Fibroblast of lung (primary cell): ENCODE measurements around the gene GRM8. TPM values are rescaled to one million over a fixed set of nuclear protein-coding genes. Genes with fewer than 3 reads are reported as not detected.

Experiments used
- DNase-seq, 2 donors: peaks; one replicate each; pipeline versions ENCODE4 v3.0.0 to v3.0.0-alpha.2; 2010; ENCODE audit warnings: low read depth in 2 of 2
- H2AFZ ChIP-seq: 2 replicates; pipeline ENCODE4 v1.5.1; 2012; ENCODE audit warnings: low read length, control low read depth, inconsistent platforms
- H3K27ac ChIP-seq: 2 replicates; pipeline ENCODE4 v1.5.1; 2011; ENCODE audit warnings: low read length, control low read depth; ENCODE audit not compliant: insufficient read depth
- H3K27me3 ChIP-seq: 2 replicates; pipeline ENCODE4 v1.5.1; 2011; ENCODE audit warnings: mild to moderate bottlenecking, low read length; ENCODE audit not compliant: control insufficient read depth, insufficient read depth
- H3K36me3 ChIP-seq: 2 replicates; pipeline ENCODE4 v1.5.1; 2011; ENCODE audit warnings: low read length; ENCODE audit not compliant: control insufficient read depth, insufficient read depth
- H3K4me1 ChIP-seq: 2 replicates; pipeline ENCODE4 v1.5.1; 2011; ENCODE audit warnings: low read length; ENCODE audit not compliant: control insufficient read depth, insufficient read depth; ENCODE audit errors: extremely low read depth
- H3K4me2 ChIP-seq: 2 replicates; pipeline ENCODE4 v1.5.1; 2011; ENCODE audit warnings: low read length, control low read depth; ENCODE audit not compliant: insufficient read depth; ENCODE audit errors: extremely low read depth
- H3K4me3 ChIP-seq, 4 experiments: fragments of 200-600 bp in 1 of 4; sonication (generic) in 1 of 4; replicated peaks in 1 of 4; 2 replicates each; pipeline ENCODE4 v1.5.1; 2011 to 2016; ENCODE audit warnings: low read length in 4 of 4, low read depth in 3 of 4, mild to moderate bottlenecking in 3 of 4, control low read depth in 2 of 4, inconsistent platforms in 1 of 4, mixed read lengths in 1 of 4; ENCODE audit not compliant: insufficient read depth in 1 of 4; ENCODE audit errors: control extremely low read depth in 1 of 4
- H3K79me2 ChIP-seq: 2 replicates; pipeline ENCODE4 v1.5.1; 2012; ENCODE audit warnings: mild to moderate bottlenecking, low read length, inconsistent platforms; ENCODE audit not compliant: control insufficient read depth, insufficient read depth
- H3K9ac ChIP-seq: 2 replicates; pipeline ENCODE4 v1.5.1; 2011; ENCODE audit warnings: mild to moderate bottlenecking, low read length, control low read depth; ENCODE audit not compliant: insufficient read depth
- H3K9me3 ChIP-seq: 2 replicates; pipeline ENCODE4 v1.5.1; 2012; ENCODE audit warnings: low read depth, low read length; ENCODE audit not compliant: control insufficient read depth, insufficient read depth
- H4K20me1 ChIP-seq: 2 replicates; pipeline ENCODE4 v1.5.1; 2011; ENCODE audit warnings: low read length; ENCODE audit not compliant: control insufficient read depth, insufficient read depth; ENCODE audit errors: extremely low read depth
- EZH2 ChIP-seq: IDR thresholded peaks from 2 replicates; pipeline ENCODE4 v1.5.1; 2012; ENCODE audit warnings: low read length, control low read depth, mild to moderate bottlenecking; ENCODE audit errors: missing control alignments
- polyA plus RNA-seq, 2 donors: library from polyadenylated mRNA; depleted of rRNA in 1 of 2; stranded (reverse) in 1 of 2; unstranded in 1 of 2; fragments of >200 nt; gene quantifications; 2 replicates each; pipeline ENCODE4 v1.2.1, GENCODE V29; 2011 to 2012; ENCODE audit warnings: missing spikeins in 1 of 2
- total RNA-seq: library from RNA; depleted of rRNA; stranded (reverse); fragments of >200 nt; gene quantifications from 2 replicates; pipeline ENCODE4 v1.2.1, GENCODE V29; 2014
- TF ChIP-seq, protein P1 (sequence below), 2 donors: IDR thresholded peaks in 1 of 2; conservative IDR thresholded peaks in 1 of 2; 1 replicate in 1 of 2; 2 replicates in 1 of 2; pipeline ENCODE4 v1.5.1; 2011 to 2012; ENCODE audit warnings: low read length in 2 of 2, control low read depth in 1 of 2, inconsistent platforms in 1 of 2, low read depth in 1 of 2, mild to moderate bottlenecking in 1 of 2

GRM8 gene
- total and polyA plus RNA-seq, 2 donors (not counting 1 experiment from before 2014, with no cell fraction given): not detected

DNA sequence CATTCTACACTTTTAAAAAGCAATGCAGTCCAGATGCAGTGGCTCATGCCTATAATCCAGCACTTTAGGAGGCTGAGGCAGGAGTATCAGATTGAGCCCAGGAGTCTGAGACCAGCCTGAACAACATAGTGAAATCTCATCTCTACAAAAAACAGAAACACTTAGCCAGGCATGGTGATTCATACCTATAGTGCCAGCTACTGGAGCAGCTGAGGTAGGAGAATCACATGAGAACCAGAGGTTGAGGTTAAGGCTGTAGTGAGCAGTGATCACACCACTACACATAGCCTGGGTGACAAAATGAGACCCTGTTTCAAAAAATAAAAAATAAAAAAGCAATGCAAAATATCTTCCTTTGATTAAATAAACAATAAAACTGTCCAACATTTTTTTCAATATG, 205.2 kb downstream of the GRM8 start:
- H3K4me1 ChIP-seq: no peaks in the 10 kb centered on the region
- H3K9ac ChIP-seq: no peak overlapping the region
- no peaks in the 10 kb centered on the region for H3K9me3 ChIP-seq
- H3K36me3 ChIP-seq: no peaks in the 10 kb centered on the region
- H3K79me2 ChIP-seq: no peaks in the 10 kb centered on the region
- H4K20me1 ChIP-seq: no peaks in the 10 kb centered on the region
- TF ChIP-seq, protein P1, sequence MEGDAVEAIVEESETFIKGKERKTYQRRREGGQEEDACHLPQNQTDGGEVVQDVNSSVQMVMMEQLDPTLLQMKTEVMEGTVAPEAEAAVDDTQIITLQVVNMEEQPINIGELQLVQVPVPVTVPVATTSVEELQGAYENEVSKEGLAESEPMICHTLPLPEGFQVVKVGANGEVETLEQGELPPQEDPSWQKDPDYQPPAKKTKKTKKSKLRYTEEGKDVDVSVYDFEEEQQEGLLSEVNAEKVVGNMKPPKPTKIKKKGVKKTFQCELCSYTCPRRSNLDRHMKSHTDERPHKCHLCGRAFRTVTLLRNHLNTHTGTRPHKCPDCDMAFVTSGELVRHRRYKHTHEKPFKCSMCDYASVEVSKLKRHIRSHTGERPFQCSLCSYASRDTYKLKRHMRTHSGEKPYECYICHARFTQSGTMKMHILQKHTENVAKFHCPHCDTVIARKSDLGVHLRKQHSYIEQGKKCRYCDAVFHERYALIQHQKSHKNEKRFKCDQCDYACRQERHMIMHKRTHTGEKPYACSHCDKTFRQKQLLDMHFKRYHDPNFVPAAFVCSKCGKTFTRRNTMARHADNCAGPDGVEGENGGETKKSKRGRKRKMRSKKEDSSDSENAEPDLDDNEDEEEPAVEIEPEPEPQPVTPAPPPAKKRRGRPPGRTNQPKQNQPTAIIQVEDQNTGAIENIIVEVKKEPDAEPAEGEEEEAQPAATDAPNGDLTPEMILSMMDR (conservative IDR thresholded peaks at IDR 0.05 in 1 of 2, IDR thresholded peaks at IDR 0.05 in 1 of 2; ENCODE audit: low read depth in 1 of 2, low read length in 2 of 2): no peak
- no peak for TF ChIP-seq EZH2
- no peak overlapping the region for H3K27ac ChIP-seq
- no peak for DNase-seq
- H3K4me2 ChIP-seq: no peak overlapping the region
- no peaks in the 10 kb centered on the region for H3K27me3 ChIP-seq
- H2AFZ ChIP-seq: no peak overlapping the region
- no peak overlapping the region for H3K4me3 ChIP-seq

DNA sequence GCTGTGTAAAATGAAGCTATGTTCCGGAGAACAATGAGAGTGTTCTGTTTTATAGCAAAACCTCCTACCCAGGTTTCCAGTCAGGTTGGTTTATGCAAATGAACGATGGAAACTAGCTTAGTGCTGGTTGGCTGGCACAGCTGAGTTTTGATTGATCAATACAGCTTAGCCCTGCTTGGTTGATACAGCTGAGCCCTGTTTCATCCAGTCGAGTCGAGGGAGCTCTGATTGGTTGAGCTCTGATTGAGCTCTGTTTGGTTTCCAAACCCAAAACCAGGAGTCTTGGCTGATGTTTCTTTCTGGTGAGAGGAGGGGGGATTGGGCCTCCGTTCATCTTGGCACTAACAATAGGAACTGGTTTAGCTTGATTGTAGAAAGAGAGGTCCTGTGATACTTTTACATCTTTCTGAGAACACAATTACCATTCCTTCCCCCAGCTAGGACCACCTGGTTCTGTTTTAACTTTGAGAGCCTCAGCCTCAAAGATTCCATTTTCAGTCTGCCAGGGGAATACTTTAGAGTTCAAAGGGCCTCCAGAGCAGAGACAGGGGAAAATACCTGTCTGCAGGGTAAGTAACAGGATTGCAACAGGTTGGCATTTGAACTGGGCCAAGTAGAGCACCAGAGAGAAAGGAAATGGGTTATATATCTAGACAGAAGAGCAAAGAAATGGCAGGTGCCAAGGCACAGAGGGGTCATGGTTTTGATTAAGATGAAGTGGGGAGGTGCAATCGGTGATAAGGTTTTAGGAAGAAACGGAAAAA, 210.9 kb downstream of the GRM8 start:
- no peak for DNase-seq
- Histone ChIP-seq H3K27ac (no peak overlapping the region), H3K79me2 (no peaks in the 10 kb centered on the region), H3K36me3 (no peaks in the 10 kb centered on the region), H3K4me3 (no peak overlapping the region), H3K4me1 (no peaks in the 10 kb centered on the region), H4K20me1 (no peaks in the 10 kb centered on the region), H3K4me2 (no peak overlapping the region), H3K27me3 (no peaks in the 10 kb centered on the region), H2AFZ (no peak overlapping the region), H3K9me3 (no peaks in the 10 kb centered on the region), H3K9ac (no peak overlapping the region)
- TF ChIP-seq, protein P1 (conservative IDR thresholded peaks at IDR 0.05 in 1 of 2, IDR thresholded peaks at IDR 0.05 in 1 of 2; ENCODE audit: low read depth in 1 of 2, low read length in 2 of 2): no peak
- no peak for TF ChIP-seq EZH2

DNA sequence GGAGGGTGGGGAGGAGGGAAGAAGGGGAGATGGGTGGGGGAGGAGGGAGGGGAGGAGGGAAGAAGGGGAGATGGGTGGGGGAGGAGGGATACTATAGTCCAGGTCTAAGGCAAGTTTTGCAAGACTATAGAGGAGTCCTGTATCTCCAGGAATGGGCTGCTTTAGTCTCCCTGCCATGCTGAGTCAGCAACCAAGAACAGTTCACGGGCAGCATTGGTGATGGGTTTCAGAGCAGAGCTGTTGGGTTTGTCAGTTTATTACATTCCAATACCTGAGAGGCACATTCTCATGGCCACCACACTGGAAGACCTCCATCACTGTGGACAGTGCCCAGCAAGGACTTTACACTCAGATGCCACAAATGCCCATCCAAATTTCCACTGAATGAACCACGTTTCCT, 212.7 kb downstream of the GRM8 start:
- no peaks in the 10 kb centered on the region for H3K79me2 ChIP-seq
- no peak for TF ChIP-seq EZH2
- TF ChIP-seq, protein P1 (conservative IDR thresholded peaks at IDR 0.05 in 1 of 2, IDR thresholded peaks at IDR 0.05 in 1 of 2; ENCODE audit: low read depth in 1 of 2, low read length in 2 of 2): no peak
- no peak overlapping the region for H3K4me3 ChIP-seq
- no peaks in the 10 kb centered on the region for H3K9me3 ChIP-seq
- no peak overlapping the region for H3K4me2 ChIP-seq
- H3K9ac ChIP-seq: no peak overlapping the region
- no peak overlapping the region for H2AFZ ChIP-seq
- H3K4me1 ChIP-seq: no peaks in the 10 kb centered on the region
- H3K36me3 ChIP-seq: no peaks in the 10 kb centered on the region
- H4K20me1 ChIP-seq: no peaks in the 10 kb centered on the region
- no peaks in the 10 kb centered on the region for H3K27me3 ChIP-seq
- H3K27ac ChIP-seq: no peak overlapping the region
- DNase-seq: no peak
